Heart right ventricle (tissue), 16 donors: ENCODE results near the gene NMNAT1. TPM values are rescaled to one million over a fixed set of nuclear protein-coding genes. Genes with fewer than 3 reads are reported as not detected.

ENCODE experiments used
- ATAC-seq, 8 donors: fragments of 200-7000 bp; cut with Tn5 transposase; one replicate each; pipeline ENCODE4 v1.9.1; 2020; ENCODE audit warnings: mild to moderate bottlenecking in 8 of 8, moderate library complexity in 8 of 8, moderate number of reproducible peaks in 1 of 8
- DNase-seq, 2 donors: peaks; one replicate each; pipeline ENCODE4 v3.0.0-alpha.2; 2020
- H3K27ac ChIP-seq, 10 donors: fragments of 200-600 bp; sonication (generic) in 2 of 10; one replicate each; pipeline versions ENCODE4 v1.5.0 to v1.8.0; 2020 to 2022; ENCODE audit warnings: mild to moderate bottlenecking in 3 of 10
- H3K27me3 ChIP-seq, 7 donors: fragments of 200-600 bp; one replicate each; pipeline ENCODE4 v1.8.0; 2021 to 2022; ENCODE audit warnings: mild to moderate bottlenecking in 2 of 7
- H3K36me3 ChIP-seq, 9 donors: fragments of 200-600 bp; sonication (generic) in 1 of 9; one replicate each; pipeline versions ENCODE4 v1.5.0 to v1.8.0; 2020 to 2022; ENCODE audit warnings: mild to moderate bottlenecking in 2 of 9
- H3K4me1 ChIP-seq, 9 donors: fragments of 200-600 bp; sonication (generic) in 1 of 9; one replicate each; pipeline versions ENCODE4 v1.5.0 to v1.8.0; 2020 to 2022; ENCODE audit warnings: mild to moderate bottlenecking in 4 of 9
- H3K4me3 ChIP-seq, 10 donors: fragments of 200-600 bp; sonication (generic) in 2 of 10; one replicate each; pipeline versions ENCODE4 v1.5.0 to v1.8.0; 2020 to 2022; ENCODE audit warnings: mild to moderate bottlenecking in 7 of 10, moderate library complexity in 2 of 10
- H3K9me3 ChIP-seq, 11 donors: fragments of 200-600 bp in 10 of 11; sonication (generic) in 2 of 11; one replicate each; pipeline versions ENCODE4 v1.5.0 to v1.8.0; 2013 to 2022; ENCODE audit warnings: mild to moderate bottlenecking in 2 of 11, control low read depth in 1 of 11, moderate library complexity in 1 of 11
- WGBS, 2 donors: extraction: QIAGEN DNeasy Blood & Tissue Kit; methylation state at CpG; one replicate each; pipeline ENCODE4 v1.1.7; 2013; ENCODE audit warnings: inconsistent platforms in 1 of 2; 5-methylcytosine and 5-hydroxymethylcytosine counted together
- intact Hi-C, 10 donors: fragments of 100-400 bp; cut with DNase I; formaldehyde crosslinking; loops; one replicate each; pipeline versions ENCODE4 v1.11.1 to v1.14.2; 2022
- polyA plus RNA-seq, 2 donors: library from polyadenylated mRNA; stranded (reverse); fragments of 200-250 nt; gene quantifications; one replicate each; pipeline ENCODE4 v1.2.3, GENCODE V29; 2013
- total RNA-seq, 10 donors: library from RNA; stranded (reverse); fragmentation: NEBNext Ultra II Directional in 3 of 10; extraction: Animal tissue kit (Norgen Biotek cat#: 25700) in 3 of 10; gene quantifications; one replicate each; pipeline versions ENCODE4 v1.2.1 to v1.2.4, GENCODE V29; 2021 to 2023
- TF ChIP-seq, protein P1 (sequence below), 9 donors: fragments of 200-600 bp; sonication (generic) in 2 of 9; IDR thresholded peaks; one replicate each; pipeline versions ENCODE4 v1.5.0 to v1.8.0; 2021 to 2022; ENCODE audit warnings: antibody characterized with exemption in 9 of 9, mild to moderate bottlenecking in 5 of 9, moderate library complexity in 1 of 9
- donor health status: Arrhythmogenic right ventricular cardiomyopathy.
- donor health status: ischemic (EF 13 %, LVEDD 7.1; RV severe dilation, severe dysfunction).
- donor health status: healthy with polysubstance abuse.
- donor health status: DM: no; HTN: yes; CAD: no.
- donor health status: DM: no; HTN: no; CAD: no.
- donor health status: ischemic (EF 25% LVEDD 6.9; RV normal size, moderate dysfunction).
- donor health status: ischemic (EF 25% LVEDD 5.7; RV mildly dilated, moderate dysfunction).
- donor health status: healthy.
- donor health status: DM: yes; HTN: yes; CAD: no.
- donor health status: Ischemic cardiomyopathy.
- donor health status: ischemic (EF 35%, LVEDD 5.7; RV mildly dilated, moderate dysfunction).
- donor health status: nonischemic (EF 11% LVEDD 7.7; RV severe dilation, severe dysfunction).
- donor health status: DM: yes; HTN: yes; CAD: no.
- donor health status: PGD.
- donor health status: ischemic (EF 29% LVEDD 5.4; RV normal size, mild dysfunction).
- donor health status: nonischemic (EF 23%, LVEDD 6.1; RV moderate dilation, normal function).

NMNAT1 gene
- total and polyA plus RNA-seq, 12 donors: 9.6 to 23.7 (median 20.2) TPM

DNA sequence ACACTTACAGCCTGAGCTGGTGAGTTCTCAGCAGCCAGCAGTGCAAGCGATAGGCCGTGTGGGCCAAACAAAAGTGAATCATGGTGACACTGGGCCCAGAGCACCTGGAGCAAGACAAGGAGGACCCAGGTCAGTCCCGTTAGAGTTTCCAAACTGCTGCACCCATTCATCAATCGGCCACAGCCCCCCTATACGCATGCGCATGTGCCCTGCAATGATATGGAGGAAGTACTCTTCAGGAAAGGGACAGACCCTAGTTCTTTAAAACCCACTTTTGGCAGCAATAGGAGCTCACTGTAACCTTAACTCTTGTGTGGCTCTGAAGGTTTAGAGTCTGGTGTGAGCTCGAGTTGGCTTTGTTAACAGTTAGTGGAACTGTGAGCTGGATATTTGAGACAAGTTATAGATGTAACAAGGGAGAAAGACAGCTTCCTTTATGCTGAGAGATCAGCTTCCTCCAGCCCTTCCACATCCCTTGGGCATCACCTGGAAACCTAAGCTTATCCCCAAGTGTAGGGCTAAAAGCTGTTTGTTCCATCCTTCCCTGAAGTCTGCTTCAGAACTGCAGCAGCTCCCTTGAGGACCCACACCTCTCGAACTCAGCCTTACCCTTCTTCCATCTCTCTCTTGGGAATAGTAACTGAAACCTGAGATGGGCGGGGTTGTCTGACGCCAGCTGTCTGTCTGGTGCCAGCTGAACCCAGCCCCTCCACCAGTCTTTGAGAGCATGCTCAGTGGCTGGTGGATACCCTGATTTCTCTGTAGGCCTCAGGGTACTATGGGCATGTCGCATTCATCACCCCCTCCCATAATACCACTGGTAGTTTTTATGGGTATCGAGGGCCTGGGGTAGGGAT is 17.7 kb downstream of the NMNAT1 start:
- intact Hi-C loops: loop anchor here in 1 of 10 donors (5.0 kb wide), 1 partner anchor 36 kb away; the partner anchor contains the start of gene RBP7
- peaks cover 0 to 5% (median 0%) of the 10 kb centered on the region in 9 donors for H3K4me1 ChIP-seq
- no peak for ATAC-seq

DNA sequence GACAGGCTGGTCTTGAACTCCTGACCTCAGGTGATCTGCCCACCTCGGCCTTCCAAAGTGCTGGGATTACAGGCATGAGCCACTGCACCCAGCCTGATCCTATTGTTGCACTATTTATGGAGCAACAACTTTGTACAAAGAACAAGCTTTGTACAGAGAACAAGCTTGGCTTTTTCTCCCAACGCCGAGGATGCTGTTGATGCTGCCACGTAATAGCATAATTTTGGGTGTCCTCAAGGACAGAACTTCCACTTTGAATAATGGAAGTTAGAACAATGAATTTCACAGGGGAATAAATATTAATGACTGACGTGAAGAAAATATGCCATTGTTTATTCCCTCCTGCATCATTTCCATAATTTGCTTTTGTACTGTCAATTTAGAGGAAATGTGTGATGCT is 41.0 kb downstream of the NMNAT1 start:
- Histone ChIP-seq H3K4me1 (peaks cover 0 to 12% (median 0%) of the 10 kb centered on the region in 9 donors), H3K27ac (peak overlapping the region in 9 of 10 donors; percentile 38 to 75 (median 58)), H3K36me3 (peaks cover 0 to 65% (median 18%) of the 10 kb centered on the region in 9 donors), H3K4me3 (no peak overlapping the region), H3K9me3 (no peaks in the 10 kb centered on the region), H3K27me3 (no peaks in the 10 kb centered on the region)
- DNase-seq (no peak), ATAC-seq (peak in 5 of 8 donors; percentile 34 to 78 (median 72))
- 67 to 73% methylated on average over 5 of the region's 5 CpGs for WGBS, 2 donors
- TF ChIP-seq, protein P1, sequence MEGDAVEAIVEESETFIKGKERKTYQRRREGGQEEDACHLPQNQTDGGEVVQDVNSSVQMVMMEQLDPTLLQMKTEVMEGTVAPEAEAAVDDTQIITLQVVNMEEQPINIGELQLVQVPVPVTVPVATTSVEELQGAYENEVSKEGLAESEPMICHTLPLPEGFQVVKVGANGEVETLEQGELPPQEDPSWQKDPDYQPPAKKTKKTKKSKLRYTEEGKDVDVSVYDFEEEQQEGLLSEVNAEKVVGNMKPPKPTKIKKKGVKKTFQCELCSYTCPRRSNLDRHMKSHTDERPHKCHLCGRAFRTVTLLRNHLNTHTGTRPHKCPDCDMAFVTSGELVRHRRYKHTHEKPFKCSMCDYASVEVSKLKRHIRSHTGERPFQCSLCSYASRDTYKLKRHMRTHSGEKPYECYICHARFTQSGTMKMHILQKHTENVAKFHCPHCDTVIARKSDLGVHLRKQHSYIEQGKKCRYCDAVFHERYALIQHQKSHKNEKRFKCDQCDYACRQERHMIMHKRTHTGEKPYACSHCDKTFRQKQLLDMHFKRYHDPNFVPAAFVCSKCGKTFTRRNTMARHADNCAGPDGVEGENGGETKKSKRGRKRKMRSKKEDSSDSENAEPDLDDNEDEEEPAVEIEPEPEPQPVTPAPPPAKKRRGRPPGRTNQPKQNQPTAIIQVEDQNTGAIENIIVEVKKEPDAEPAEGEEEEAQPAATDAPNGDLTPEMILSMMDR (IDR thresholded peaks at IDR 0.05): no peak
- intact Hi-C loops: no loop called here

More for the DNA sequence above, 17.7 kb downstream of the NMNAT1 start:
- H3K27ac ChIP-seq: no peak overlapping the region
- WGBS, 2 donors: 74 to 78% methylated on average over 12 of the region's 12 CpGs
- no peaks in the 10 kb centered on the region for H3K9me3 ChIP-seq
- H3K4me3 ChIP-seq: no peak overlapping the region
- TF ChIP-seq, protein P1 (IDR thresholded peaks at IDR 0.05): no peak
- peaks cover 0 to 12% (median 0%) of the 10 kb centered on the region in 9 donors for H3K36me3 ChIP-seq
- no peaks in the 10 kb centered on the region for H3K27me3 ChIP-seq
- DNase-seq: no peak

DNA sequence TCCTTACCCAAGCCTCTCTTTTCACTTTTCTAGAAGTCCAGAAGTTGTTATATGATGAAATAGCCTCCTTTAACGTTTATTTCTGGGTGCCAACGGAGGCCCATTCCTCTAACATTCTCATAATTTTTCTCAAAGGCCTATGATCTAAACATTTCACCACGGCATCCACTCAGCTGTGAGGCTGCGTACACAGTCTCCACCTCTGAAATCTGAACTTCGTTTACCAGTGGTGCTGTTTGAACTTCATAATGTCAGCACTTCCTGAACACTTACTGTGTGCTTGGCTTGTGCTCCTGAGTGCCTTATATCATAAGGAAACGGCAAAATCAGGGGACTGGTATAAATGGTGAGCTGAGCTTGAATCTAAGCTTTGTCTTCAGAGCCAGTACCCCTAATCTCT is 41.7 kb downstream of the NMNAT1 start:
- H3K36me3 ChIP-seq: peaks cover 0 to 60% (median 18%) of the 10 kb centered on the region in 9 donors

DNA sequence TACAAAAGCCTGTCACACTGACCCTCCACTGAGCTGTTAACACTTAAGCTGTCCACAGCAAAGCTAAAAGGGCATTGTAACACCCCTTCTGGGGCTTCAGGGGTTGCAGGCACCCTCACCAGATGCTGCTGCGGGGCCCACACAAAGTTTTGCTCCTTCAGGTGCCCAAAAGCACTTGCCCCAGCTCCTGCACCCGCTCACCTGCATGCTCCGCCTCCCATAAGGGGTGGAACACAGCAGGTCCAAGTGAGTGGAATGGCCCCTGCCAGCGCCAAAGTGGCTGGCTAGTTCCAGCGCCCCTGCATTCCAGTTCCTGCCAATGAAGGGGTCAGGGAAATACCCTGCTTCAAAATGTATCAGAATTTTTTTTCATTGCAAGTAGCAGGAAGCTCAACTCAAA is 46.5 kb downstream of the NMNAT1 start:
- Histone ChIP-seq H3K27ac (peak overlapping the region in 5 of 10 donors; percentile 57 to 81 (median 74)), H3K9me3 (no peaks in the 10 kb centered on the region), H3K4me1 (peaks cover 0 to 46% (median 40%) of the 10 kb centered on the region in 9 donors), H3K4me3 (no peak overlapping the region), H3K36me3 (peaks cover 0 to 14% (median 0%) of the 10 kb centered on the region in 9 donors), H3K27me3 (no peaks in the 10 kb centered on the region)
- ATAC-seq (no peak), DNase-seq (no peak)
- TF ChIP-seq, protein P1 (IDR thresholded peaks at IDR 0.05): no peak
- 92 to 94% methylated on average over 5 of the region's 5 CpGs for WGBS, 2 donors
- intact Hi-C loops: loop anchor here in 3 of 10 donors (5.0 kb wide), 2 partner anchors 32 to 37 kb away; no protein-coding TSS in a partner anchor

More for the DNA sequence above, 41.7 kb downstream of the NMNAT1 start:
- 39 to 45% methylated on average over 6 of the region's 6 CpGs for WGBS, 2 donors
- H3K27me3 ChIP-seq: no peaks in the 10 kb centered on the region
- TF ChIP-seq, protein P1 (IDR thresholded peaks at IDR 0.05): no peak
- H3K4me3 ChIP-seq: no peak overlapping the region
- peak overlapping the region in 8 of 10 donors; percentile 40 to 75 (median 50) for H3K27ac ChIP-seq
- no peaks in the 10 kb centered on the region for H3K9me3 ChIP-seq
- intact Hi-C loops: no loop called here
- peak in 2 of 8 donors; percentile 18 to 48 for ATAC-seq
- DNase-seq: no peak
- peaks cover 0 to 16% (median 5%) of the 10 kb centered on the region in 9 donors for H3K4me1 ChIP-seq
